Neutrophil (primary cell): ENCODE measurements around the gene FYTTD1.

ENCODE experiments used
- H3K27ac ChIP-seq: fragments of 200-600 bp; sonication (generic); 2 replicates; pipeline ENCODE4 v1.5.1; 2016; ENCODE audit warnings: mild to moderate bottlenecking, moderate library complexity
- H3K27me3 ChIP-seq: fragments of 200-600 bp; sonication (generic); 2 replicates; pipeline ENCODE4 v1.6.0; 2016; ENCODE audit warnings: mild to moderate bottlenecking
- H3K36me3 ChIP-seq: fragments of 200-600 bp; sonication (generic); 2 replicates; pipeline ENCODE4 v1.5.1; 2017
- H3K4me1 ChIP-seq, 2 experiments: fragments of 200-600 bp in 1 of 2; sonication (generic) in 1 of 2; 1 replicate in 1 of 2; 2 replicates in 1 of 2; pipeline versions ENCODE4 v1.5.1 to v1.6.1; 2013 to 2016; ENCODE audit warnings: low read depth in 1 of 2, low read length in 1 of 2, mild to moderate bottlenecking in 1 of 2, moderate library complexity in 1 of 2; ENCODE audit not compliant: control insufficient read depth in 1 of 2, insufficient read depth in 1 of 2
- H3K4me3 ChIP-seq, 2 experiments: fragments of 200-600 bp in 1 of 2; sonication (generic) in 1 of 2; 1 replicate in 1 of 2; 2 replicates in 1 of 2; pipeline ENCODE4 v1.5.1; 2013 to 2016; ENCODE audit warnings: low read depth in 1 of 2, low read length in 1 of 2, mild to moderate bottlenecking in 1 of 2, moderate library complexity in 1 of 2
- H3K9me3 ChIP-seq: fragments of 200-600 bp; sonication (generic); 2 replicates; pipeline ENCODE4 v1.5.1; 2016
- CTCF ChIP-seq: fragments of 200-600 bp; sonication (generic); IDR thresholded peaks from 2 replicates; pipeline ENCODE4 v1.5.1; 2016; ENCODE audit warnings: antibody characterized with exemption

The FYTTD1 gene

GRCh38 chr3:197793247-197793646 is 43.6 kb downstream of the FYTTD1 start:
- no peak overlapping the region for H3K4me3 ChIP-seq
- no peak for TF ChIP-seq CTCF
- H3K36me3 ChIP-seq = no peaks in the 10 kb centered on the region
- no peaks in the 10 kb centered on the region for H3K27me3 ChIP-seq
- no peaks in the 10 kb centered on the region for H3K9me3 ChIP-seq
- peaks cover 10 to 12% of the 10 kb centered on the region in 2 experiments for H3K4me1 ChIP-seq
- H3K27ac ChIP-seq = no peak overlapping the region

- no peak overlapping the region for H3K27ac ChIP-seq
- no peaks in the 10 kb centered on the region for H3K27me3 ChIP-seq
- H3K4me1 ChIP-seq = peaks cover 10 to 12% of the 10 kb centered on the region in 2 experiments
- no peak overlapping the region for H3K4me3 ChIP-seq
- TF ChIP-seq CTCF = no peak
- no peaks in the 10 kb centered on the region for H3K9me3 ChIP-seq
- H3K36me3 ChIP-seq = no peaks in the 10 kb centered on the region
Measured at GRCh38 chr3:197794115-197794514, 44.4 kb downstream of the FYTTD1 start.

GRCh38 chr3:197795200-197795599 is 45.5 kb downstream of the FYTTD1 start:
- H3K9me3 ChIP-seq = no peaks in the 10 kb centered on the region
- H3K4me1 ChIP-seq = peaks cover 10 to 12% of the 10 kb centered on the region in 2 experiments
- no peak for TF ChIP-seq CTCF
- H3K27ac ChIP-seq = no peak overlapping the region
- no peaks in the 10 kb centered on the region for H3K36me3 ChIP-seq
- no peak overlapping the region for H3K4me3 ChIP-seq
- H3K27me3 ChIP-seq = no peaks in the 10 kb centered on the region

GRCh38 chr3:197796087-197796486 is 46.4 kb downstream of the FYTTD1 start:
- H3K27me3 ChIP-seq = no peaks in the 10 kb centered on the region
- H3K4me3 ChIP-seq = no peak overlapping the region
- no peaks in the 10 kb centered on the region for H3K9me3 ChIP-seq
- no peaks in the 10 kb centered on the region for H3K36me3 ChIP-seq
- no peak overlapping the region for H3K27ac ChIP-seq
- peaks cover 6 to 7% of the 10 kb centered on the region in 2 experiments for H3K4me1 ChIP-seq
- no peak for TF ChIP-seq CTCF

GRCh38 chr3:197798863-197799262 is 49.2 kb downstream of the FYTTD1 start:
- Histone ChIP-seq H3K36me3 (no peaks in the 10 kb centered on the region), H3K4me1 (peaks cover 0 to 5% of the 10 kb centered on the region in 2 experiments), H3K27me3 (no peaks in the 10 kb centered on the region), H3K9me3 (no peaks in the 10 kb centered on the region), H3K4me3 (no peak overlapping the region), H3K27ac (no peak overlapping the region)
- TF ChIP-seq CTCF = no peak

GRCh38 chr3:197800379-197800778 is 50.7 kb downstream of the FYTTD1 start:
- H3K27ac ChIP-seq = no peak overlapping the region
- peaks cover 0 to 5% of the 10 kb centered on the region in 2 experiments for H3K4me1 ChIP-seq
- H3K27me3 ChIP-seq = no peaks in the 10 kb centered on the region

More at GRCh38 chr3:197800379-197800778, 50.7 kb downstream of the FYTTD1 start:
- no peaks in the 10 kb centered on the region for H3K9me3 ChIP-seq
- H3K4me3 ChIP-seq = no peak overlapping the region
- TF ChIP-seq CTCF = no peak
- no peaks in the 10 kb centered on the region for H3K36me3 ChIP-seq
